Measurements from ENCODE around the gene SEC61A1. TPM values are rescaled to one million over a fixed set of nuclear protein-coding genes. Genes with fewer than 3 reads are reported as not detected.

Gene SEC61A1
- total and polyA plus RNA-seq, 8 donors = 36.8 to 200 (median 80.7) TPM

GRCh38 chr3:128100161-128100560 lies 47.9 kb downstream of the SEC61A1 start:
- intact Hi-C loops (cut with DNase I; ENCODE audit: low total_unique reads) = no loop called here
- H3K27ac ChIP-seq = no peak overlapping the region
- no peak for DNase-seq
- WGBS, 5 donors = 87 to 96% (median 93%) methylated on average over 3 of the region's 3 CpGs
- H3K27me3 ChIP-seq = no peaks in the 10 kb centered on the region
- H3K4me3 ChIP-seq = no peak overlapping the region
- H3K36me3 ChIP-seq = peaks cover 30 to 95% (median 91%) of the 10 kb centered on the region in 4 donors
- H3K4me1 ChIP-seq = peaks cover 1 to 13% (median 6%) of the 10 kb centered on the region in 4 donors
- no peaks in the 10 kb centered on the region for H3K9me3 ChIP-seq
- TF ChIP-seq POLR2A (IDR thresholded peaks at IDR 0.05) = no peak
- no peak for TF ChIP-seq CTCF (IDR thresholded peaks at IDR 0.05)
- TF ChIP-seq EP300 (IDR thresholded peaks at IDR 0.05) = no peak
- no peak for TF ChIP-seq POLR2AphosphoS5 (IDR thresholded peaks at IDR 0.05)

GRCh38 chr3:128100638-128101037 lies 48.4 kb downstream of the SEC61A1 start:
- Histone ChIP-seq H3K27me3 (no peaks in the 10 kb centered on the region), H3K36me3 (peaks cover 30 to 92% (median 90%) of the 10 kb centered on the region in 4 donors), H3K4me1 (peaks cover 0 to 9% (median 4%) of the 10 kb centered on the region in 4 donors), H3K27ac (no peak overlapping the region), H3K9me3 (no peaks in the 10 kb centered on the region), H3K4me3 (no peak overlapping the region)
- WGBS, 5 donors = 80 to 92% (median 86%) methylated on average over 2 of the region's 2 CpGs
- TF ChIP-seq POLR2AphosphoS5 (IDR thresholded peaks at IDR 0.05) (no peak), CTCF (IDR thresholded peaks at IDR 0.05) (no peak), POLR2A (IDR thresholded peaks at IDR 0.05) (no peak), EP300 (IDR thresholded peaks at IDR 0.05) (no peak)
- intact Hi-C loops (cut with DNase I; ENCODE audit: low total_unique reads) = no loop called here
- no peak for DNase-seq

GRCh38 chr3:128103136-128103676 lies 51.0 kb downstream of the SEC61A1 start:
- H3K27ac ChIP-seq = no peak overlapping the region
- TF ChIP-seq POLR2AphosphoS5 (IDR thresholded peaks at IDR 0.05) (no peak), POLR2A (IDR thresholded peaks at IDR 0.05) (no peak), CTCF (IDR thresholded peaks at IDR 0.05) (no peak), EP300 (IDR thresholded peaks at IDR 0.05) (no peak)
- WGBS, 5 donors = 95 to 97% (median 96%) methylated on average over 5 of the region's 5 CpGs
- H3K9me3 ChIP-seq = no peaks in the 10 kb centered on the region
- DNase-seq = no peak
- peaks cover 0 to 15% (median 3%) of the 10 kb centered on the region in 4 donors for H3K4me1 ChIP-seq
- no peak overlapping the region for H3K4me3 ChIP-seq
- H3K36me3 ChIP-seq = peaks cover 28 to 71% (median 67%) of the 10 kb centered on the region in 4 donors
- no peaks in the 10 kb centered on the region for H3K27me3 ChIP-seq
- intact Hi-C loops (cut with DNase I; ENCODE audit: low total_unique reads) = no loop called here

GRCh38 chr3:128107834-128108233 lies 55.6 kb downstream of the SEC61A1 start:
- 39 to 78% (median 59%) methylated on average over 8 of the region's 8 CpGs for WGBS, 5 donors
- H3K36me3 ChIP-seq = peaks cover 10 to 69% (median 62%) of the 10 kb centered on the region in 4 donors
- no peak overlapping the region for H3K4me3 ChIP-seq
- intact Hi-C loops (cut with DNase I; ENCODE audit: low total_unique reads) = no loop called here
- H3K9me3 ChIP-seq = no peaks in the 10 kb centered on the region
- DNase-seq = no peak
- H3K27me3 ChIP-seq = no peaks in the 10 kb centered on the region
- no peak overlapping the region for H3K27ac ChIP-seq
- peaks cover 0 to 23% (median 0%) of the 10 kb centered on the region in 4 donors for H3K4me1 ChIP-seq
- no peak for TF ChIP-seq EP300 (IDR thresholded peaks at IDR 0.05)
- no peak for TF ChIP-seq POLR2AphosphoS5 (IDR thresholded peaks at IDR 0.05)
- TF ChIP-seq POLR2A (IDR thresholded peaks at IDR 0.05) = no peak
- no peak for TF ChIP-seq CTCF (IDR thresholded peaks at IDR 0.05)
